ENCODE measurements around the gene SMCO2.

SMCO2 gene

DNA sequence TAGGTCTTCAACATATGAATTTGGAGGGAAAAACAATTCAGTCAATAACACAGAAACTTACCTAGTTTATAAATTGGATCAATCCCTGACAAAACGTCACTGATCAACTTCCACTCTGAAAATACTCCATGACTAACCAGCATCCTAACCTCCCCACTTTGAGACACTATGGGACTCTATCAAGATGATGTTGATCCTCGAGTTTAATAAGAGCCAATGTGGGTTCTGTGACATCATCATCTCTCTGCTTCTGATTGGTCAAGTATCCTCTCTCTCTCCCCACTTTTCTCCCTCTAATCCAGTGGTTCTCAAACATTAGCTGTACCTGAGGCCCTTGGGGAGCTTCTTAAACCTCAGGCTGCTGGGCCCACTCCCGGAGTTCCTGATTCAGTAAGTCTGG lies at the start of gene SMCO2:
SMCO2 (plus strand) TSS at position 301 of the 400 bp plus-strand sequence. CDS start 23,896 bp downstream, outside the sequence.
- no peak for DNase-seq

DNA sequence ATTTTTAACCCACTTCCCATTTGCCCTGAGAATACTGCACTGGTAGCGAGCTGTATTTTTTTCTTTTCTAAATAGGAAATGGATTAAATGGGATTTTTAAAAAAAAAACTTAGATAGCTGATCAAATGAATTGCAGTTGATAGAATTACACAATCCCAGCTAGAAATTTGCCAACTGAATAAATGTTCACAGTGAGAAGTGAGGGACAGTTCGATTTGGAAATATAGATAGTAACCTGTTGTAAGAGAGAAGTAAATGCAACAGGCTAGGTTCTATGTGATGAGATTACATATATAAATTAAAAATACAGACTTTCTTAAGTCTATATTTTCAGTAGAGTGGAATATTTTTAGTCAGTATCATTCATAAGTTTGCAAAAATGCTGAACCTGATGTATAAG lies 48.1 kb upstream of the SMCO2 start:
- DNase-seq = no peak

DNA sequence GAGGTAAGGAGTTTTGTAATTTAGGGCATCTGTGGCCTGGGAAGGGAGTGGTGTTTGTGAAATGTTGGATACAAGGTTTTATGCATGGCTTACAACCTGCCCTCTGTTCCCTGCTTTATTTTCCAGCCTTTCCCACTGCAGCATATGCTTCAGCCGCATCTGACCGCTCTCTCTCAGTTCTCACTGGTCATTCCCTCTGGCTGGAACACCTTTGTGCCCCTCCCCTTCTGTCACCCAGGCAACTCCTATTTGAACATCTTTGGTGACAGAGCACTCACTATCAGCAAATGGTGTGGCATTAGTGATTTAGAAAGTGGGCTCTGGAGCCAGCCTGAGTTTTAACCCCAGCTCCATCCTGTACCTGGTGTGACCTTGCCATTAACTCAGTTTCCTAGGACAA lies 47.5 kb upstream of the SMCO2 start:
- DNase-seq = no peak

DNA sequence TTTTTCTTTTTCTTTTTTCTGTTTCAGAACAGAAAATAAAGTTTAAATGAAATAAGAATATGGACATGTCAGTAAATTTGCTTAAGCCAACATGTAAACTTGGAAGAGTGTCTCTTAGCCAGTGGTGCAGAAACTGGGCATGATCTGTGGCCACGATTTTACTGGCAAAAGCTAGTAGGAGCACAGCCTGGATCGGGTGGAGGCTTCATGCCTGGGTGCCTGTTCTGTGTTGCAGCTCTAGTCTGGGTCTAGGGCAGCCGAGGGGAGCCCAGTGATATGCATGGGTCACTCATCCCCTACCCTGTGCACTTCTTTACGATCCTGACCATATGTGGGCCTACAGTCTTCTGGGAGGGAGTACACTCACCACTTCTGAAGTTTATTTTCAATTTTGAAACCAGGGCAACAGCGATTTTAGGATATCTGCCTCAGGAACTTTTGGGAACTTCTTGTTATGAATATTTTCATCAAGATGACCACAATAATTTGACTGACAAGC lies 45.6 kb upstream of the SMCO2 start:
- no peak for DNase-seq

DNA sequence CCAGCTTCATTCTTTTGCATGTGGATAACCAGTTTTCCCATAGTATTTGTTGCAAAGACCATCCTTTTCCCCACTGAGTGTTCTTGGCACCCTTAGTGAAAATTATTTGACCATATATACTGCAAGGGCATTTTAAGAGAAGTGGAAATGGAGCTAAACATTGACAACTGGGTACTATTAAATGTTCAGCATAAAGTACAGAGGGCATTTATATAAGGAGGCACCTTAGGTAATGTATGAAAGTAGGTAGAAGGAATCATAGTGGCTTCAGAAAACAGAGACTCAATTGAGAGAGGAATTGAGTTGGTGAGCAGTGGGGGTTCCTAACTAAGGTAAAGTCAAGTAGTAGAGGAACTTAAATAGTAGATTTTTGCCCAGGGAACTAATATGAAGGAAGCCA lies 34.5 kb upstream of the SMCO2 start:
- DNase-seq = no peak

DNA sequence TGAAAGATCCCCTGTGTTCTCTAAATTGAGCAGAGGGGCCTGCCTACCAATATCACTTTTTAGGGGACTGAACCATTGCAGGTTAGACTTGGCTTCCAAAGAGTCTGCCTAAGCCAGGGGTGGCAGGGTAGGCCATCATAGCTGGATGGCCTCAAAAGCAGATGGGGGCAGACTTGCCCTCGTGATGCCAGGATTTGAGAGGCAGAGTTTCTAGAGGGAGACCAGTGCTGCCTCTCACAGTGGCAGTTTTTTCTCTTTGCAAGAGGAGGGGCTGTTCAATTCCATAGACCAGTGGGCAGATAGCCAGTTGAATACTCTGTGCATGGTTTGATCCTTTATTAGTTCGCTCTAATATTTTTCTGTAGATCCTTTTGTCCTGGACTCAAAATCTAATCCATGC lies 23.8 kb upstream of the SMCO2 start:
- DNase-seq = no peak

DNA sequence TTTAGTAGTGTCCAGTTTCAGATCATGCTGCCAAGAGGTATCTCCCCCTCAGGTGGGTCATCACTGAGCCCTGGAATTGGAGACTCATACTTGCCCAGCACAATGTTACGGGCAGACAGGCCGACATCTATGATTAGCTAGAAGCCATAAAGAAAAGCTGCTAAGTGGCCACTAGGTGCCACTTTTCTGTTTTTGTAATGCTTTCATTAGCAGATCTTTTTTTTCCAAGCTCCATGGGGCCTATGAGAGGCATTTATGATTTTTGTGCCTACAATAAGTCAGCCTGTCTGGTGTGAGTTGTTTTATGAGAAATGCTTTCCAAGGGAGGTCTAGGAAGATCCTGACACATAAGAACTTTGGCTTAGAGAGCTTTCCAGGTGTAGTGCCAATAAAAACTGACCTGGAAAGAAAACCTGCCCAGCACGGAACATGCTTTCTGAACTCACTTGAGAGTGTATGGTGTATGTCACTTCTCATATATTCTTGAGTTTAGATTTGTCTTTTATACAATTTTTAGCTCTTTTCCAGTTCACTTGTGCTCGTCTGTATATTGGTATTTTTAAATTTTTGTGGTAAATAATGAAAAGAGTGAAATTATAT lies 21.8 kb upstream of the SMCO2 start:
- no peak for DNase-seq

DNA sequence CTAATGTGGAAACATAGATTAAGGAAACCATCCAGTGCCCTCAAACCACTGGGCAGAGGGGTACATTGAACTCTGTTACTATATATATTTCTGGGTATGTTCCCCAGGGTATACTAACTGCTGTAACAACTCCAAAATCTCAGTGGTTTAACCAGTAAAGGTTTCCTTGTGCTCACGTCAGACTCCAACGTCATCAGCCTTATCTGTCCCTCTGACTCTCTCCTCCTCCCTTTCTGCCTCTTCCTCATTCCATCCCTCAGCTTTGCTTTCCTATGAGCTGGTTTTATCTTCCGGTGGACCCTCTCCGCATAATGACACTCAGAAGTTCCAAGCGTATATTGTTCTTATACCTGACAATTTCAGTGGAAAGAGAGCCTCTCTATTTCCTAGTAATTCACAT lies 21.2 kb upstream of the SMCO2 start:
- DNase-seq = no peak

DNA sequence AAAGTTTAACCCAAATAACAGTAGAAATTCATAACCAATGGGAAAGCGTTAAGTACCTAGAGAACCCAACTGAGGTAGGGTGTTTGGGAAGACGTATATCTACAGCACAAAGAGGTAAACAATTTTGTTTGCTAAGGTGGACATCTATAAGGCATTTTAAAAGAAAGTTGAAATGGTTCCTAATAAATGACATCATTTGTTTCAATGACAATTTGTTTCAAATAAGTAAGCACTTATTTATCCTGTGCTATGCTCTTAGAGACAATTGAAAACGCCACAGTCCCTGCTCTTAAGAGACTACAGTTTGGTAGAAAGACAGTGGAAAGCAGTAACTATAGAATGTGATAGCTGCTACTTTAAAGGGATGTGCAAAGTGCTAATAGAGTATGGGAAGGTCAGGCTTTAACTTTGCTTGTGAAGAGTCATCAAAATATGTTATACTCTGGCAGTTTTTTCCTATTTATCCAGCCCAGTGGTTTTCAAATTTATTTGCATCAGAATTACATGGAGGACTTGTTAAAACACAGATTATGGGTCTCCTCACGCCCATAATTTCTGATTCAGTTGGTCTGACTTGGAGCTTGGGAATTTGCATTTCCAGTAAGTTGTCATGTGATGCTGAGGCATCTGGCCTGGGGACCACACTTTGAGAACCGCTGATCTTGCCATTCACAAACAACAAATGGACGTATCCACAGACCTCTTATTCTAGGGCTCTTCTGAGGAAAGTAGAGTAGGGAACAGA lies 19.6 kb upstream of the SMCO2 start:
- no peak for DNase-seq

DNA sequence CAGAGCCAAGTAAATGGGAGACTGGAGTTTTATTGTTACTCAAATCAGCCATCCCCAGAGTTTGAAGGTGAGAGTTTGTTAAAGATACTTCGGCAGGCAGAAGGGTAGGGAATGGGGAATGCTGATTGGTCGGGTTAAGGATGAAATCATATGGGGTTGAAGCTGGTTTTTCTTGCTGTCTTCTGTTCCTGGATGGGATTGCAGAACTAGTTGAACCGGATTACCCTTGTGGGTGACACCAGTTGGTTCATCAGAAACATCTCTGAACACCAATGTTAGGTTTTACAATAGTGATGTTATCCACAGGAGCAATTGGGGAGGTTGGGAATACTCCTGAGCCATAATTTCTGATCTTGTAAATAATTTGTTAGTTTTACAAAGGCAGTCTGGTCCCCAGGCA lies 18.7 kb upstream of the SMCO2 start:
- DNase-seq = no peak

DNA sequence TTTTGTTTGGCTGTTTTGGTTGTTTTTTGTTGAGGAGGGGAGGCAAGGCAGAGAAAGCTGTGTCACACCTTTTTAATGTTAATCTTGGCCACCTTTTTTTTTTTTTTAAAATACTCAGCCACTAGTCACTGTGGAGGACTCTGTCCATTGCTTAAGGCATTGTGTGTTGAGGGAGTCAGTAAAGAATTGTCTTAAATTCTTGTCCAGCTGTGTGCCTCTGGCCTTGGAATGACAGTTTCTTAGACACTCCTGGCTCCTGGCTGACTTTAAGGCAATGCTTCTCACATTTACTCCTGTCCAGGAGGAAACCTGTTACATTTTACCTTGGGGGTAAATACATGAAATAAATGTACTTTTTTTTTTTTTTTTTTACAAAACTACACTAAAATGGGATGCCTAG lies 18.1 kb upstream of the SMCO2 start:
- DNase-seq = no peak

DNA sequence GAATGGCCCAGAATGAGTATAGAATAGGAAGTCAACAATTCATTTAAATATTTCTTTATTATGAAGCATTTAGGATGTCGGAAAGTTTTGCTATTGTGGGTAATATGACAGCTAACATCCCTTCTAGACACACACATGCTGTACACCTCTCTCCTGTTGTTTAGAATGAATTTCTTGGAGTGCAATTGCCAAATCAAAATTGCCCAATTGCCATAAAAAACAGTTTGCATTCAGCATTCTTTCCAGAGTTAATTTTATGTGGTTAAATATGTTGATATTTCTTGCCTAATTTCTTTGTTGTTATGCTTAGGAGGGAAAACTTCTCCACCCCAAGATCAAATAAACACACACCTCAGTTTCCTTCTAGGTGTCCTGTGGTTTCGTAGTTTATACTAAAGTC lies 16.9 kb upstream of the SMCO2 start:
- no peak for DNase-seq

DNA sequence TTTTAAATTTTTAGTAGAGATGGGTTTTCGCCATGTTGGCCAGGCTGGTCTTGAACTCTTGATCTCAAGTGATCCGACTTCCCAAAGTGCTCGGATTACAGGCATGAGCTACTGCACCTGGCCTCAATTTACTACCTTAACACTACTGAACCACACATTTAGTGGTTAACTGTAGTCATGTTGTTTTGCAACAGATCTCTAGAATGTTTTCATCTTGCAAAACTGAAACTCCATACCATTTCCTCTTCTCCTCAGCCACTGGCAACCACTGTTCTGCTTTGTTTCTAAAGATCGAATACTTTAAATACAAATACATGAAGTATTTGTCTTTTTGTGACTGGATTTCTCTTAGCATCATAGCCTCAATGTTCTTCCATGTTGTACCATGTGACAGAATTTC lies 15.4 kb upstream of the SMCO2 start:
- DNase-seq = no peak

DNA sequence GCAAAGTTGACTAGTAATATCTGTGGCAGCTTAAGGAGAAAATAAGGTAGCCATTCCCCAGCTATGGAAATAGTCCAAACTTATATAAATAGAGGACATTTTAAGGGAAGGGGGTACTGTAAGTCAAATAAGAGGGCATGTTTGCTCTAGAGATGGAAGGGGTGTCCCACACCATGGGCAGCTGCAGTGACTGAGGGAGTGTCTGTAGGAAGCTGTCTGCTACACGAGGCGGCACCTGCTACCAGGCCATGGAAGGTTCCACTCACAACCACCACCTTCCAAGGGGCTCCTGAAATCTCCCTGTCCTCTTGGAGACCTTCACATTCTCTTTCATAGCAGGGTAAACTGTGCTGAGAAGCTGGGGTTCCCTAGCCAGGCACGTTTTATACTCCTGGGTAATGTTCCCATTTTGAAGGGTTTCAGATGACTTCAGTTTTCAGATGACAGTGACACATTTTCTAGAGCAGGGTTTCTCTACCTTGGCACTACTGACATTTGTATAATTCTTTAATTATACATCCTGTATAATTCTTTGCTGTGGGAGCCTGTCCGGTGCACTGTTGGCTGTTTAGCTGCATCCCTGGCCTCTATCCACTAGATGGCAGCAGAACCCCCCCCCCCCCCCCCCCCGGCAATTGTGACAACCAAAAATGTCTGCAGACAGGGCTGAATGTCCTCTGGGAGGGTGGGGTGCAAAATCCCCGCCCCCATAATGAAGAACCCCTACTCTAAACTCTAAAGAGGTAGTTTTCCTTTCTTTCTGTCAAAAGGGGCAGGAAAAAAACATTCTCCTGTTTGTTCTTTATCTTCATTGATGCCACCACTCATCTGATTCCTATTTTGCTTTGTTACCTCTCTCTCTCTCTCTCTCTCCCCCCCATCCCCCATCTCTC lies 11.6 kb upstream of the SMCO2 start:
- no peak for DNase-seq

DNA sequence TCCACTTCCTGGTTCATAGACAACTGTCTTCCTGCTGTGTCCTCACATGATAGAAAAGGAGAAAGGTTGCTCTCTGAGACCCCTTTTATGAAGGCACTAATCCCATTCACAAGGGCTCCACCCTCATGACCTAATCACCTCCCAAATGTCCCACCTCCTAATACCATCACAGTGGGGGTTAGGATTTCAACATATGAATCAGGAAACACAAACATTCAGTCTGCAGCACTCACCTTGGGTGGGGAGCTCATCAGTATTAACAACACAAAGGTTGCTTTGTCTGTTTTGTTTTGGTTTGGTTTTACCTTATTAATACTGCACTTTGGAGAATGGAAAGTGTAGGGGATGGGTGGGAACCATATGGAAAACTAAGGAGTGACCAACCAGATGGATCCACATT lies 10.5 kb upstream of the SMCO2 start:
- no peak for DNase-seq

DNA sequence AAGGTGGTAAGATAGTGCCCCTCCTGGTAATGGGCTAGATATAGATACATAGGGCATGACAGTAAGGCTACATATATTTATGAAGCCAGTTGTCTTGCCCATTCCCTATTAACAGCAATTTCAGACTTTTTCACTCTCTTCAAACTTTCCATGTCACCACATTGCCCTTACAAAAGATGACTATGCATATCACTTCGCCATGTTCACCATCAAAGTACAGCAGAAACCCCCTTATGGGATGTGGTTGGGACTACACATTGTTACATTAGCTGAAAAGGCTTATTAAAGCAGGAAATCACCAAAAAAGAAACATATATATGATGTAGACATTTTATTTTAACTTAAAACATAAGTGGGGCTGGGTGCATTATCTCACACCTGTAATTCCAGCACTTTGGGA lies 9.8 kb upstream of the SMCO2 start:
- no peak for DNase-seq

DNA sequence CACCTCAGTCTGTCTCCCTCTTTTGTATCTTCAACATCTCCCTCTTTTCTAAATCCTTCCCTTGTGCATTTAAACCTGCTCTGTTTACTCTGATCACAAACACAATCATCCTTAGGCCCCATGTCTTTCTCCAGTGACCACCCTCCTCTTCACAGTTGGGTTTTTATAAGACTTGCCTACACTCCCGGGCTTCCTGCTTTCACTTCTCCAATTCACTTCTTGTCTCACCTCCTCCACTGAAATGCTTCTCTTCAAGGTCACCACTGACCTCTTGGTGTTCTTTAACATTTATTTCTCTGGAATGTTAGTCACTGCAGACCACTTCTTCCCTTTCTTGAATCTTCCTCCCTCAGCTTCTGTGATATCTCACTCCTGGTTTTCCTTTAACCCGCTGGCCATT lies 8.7 kb upstream of the SMCO2 start:
- DNase-seq = no peak

DNA sequence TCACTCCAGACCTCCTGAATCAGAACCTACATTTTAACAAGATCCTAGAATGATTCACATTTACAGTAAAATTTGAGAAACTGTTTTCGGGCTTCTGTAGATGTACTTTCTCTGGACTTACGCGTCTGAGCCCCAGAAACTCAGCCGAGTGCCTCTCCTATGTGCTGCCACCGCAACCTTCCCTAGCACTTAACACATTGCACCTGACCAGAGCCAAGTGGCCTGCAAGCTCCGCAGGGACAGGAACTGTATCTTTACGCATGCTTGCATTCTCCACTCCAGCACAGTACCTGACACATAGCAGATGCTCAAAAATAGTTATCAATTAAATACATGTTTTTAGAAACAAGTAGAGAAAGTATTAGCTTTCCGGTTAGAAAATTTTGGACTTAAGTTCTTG lies 1.2 kb downstream of the SMCO2 start:
- DNase-seq = no peak

DNA sequence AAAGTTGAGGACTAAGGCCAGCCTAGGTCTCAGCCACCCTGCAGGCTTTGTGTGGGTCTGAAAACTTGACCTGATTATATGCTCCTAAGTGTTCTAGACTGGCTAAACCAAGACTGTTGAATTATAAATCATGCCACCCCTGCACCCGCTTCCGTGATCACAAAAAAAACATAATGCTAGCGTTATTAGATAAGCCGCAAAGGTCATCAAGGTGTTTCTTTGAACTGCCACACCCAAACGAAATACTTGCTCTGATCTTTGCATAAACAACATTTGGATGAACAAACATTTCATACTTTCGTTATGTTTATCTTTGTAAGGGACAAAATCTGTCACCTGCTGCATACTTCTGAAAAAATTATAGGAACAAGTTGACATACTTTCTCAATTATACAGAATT lies 2.5 kb downstream of the SMCO2 start:
- no peak for DNase-seq

DNA sequence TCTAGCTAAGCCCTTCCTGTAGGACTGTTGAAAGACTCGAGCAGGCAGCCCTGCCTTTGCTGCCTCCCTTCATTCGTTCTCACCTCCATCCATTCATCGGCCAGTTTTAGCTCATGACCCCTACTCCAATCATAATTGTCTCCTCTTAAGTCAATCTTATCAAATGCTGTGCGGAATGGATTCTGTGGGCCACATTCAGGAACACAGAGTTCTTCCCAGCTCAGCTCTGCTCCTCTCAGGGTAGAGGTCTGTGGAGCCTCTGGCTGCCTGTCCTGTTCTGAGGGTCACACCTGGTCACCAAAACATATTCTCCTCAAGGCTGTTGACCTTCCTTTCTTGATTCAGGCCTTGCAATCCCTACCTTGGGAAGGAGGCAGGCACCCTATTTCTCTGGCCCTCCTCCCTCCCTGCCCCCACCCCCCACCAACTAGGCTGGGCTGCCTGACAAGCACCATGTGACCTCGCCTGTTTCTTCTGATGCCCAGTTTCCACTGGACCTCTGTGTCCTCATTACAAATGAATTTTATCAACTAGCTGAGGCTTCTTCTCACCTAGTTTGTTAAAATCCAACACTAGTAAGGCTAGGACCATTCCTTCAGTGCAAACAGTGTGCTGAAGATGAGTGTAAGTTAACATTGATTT lies 3.5 kb downstream of the SMCO2 start:
- DNase-seq = no peak

DNA sequence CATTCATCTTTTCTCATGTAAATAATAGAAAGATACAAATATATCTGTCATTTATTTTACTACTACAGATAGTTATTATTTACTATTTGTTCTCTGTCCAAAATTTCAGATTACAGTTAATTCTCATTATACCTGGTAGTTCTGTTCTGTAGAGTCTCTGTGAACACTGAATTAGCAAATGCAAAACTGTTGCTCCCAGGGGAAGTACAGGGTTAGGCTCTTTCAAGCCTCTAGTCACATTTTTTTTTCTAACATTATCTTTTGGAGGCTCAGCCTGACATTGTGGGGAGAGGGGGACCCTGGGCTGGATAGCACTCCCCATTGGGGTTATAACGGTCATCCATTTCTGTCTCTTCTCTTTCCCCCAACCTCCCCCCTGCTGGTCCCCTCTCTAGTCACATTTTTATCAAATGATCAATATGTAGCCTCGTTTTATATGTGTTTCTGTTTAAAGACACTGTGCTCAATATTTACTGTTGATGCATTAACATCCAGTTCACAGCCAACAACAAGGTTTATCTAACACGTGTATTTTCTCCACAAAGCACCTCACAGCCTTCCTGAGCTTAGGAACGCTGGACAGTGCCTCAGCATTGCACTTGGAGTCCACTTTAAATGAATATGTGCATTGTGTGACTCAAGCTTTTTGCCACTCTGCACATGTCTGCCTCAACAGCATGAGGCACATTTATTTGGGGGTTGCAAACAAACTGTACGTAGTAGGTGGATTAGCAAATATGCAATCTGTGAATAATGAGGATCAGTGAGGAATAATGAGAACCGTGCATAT lies 4.7 kb downstream of the SMCO2 start:
- no peak for DNase-seq

DNA sequence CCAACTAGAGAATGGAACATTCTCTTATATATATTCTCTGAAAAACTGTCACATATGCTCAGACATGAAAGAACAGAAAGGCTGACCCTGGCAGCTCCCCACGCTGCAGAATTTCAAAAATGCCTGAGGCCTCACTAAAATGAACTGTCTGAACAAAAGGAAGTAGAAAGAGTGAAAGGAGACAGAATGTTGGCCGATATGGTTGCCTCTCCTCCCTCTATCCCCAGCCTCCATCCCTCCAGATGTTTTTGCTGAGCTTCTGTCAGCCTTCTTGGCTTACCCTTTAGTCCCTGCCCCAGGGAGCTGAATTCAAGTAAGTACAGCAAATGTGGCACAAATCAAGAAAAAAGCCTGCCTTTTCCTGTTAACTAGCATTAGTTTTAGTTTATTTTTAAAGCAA lies 6.9 kb downstream of the SMCO2 start:
- no peak for DNase-seq

DNA sequence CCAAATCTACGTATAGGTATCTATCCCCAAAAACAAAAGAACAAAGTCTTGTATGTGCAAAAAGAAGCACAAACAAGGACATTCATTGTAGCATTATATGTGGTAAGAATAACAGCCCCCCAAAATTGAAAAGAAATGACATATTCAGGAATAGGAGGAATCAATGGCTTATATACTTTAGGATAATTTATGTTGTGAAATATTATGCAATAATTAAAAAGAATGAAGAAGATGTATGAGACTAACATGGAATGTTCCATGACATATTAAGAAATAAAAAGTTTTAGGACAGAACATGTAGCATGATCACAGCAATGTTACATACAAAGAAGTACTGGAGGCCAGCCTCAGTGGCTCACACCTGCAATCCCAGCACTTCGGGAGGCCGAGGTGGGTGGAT lies 9.1 kb downstream of the SMCO2 start:
- DNase-seq = no peak

All from DMS 273 treated with DMSO at 0.1 percent for 48 hours (cell line).